OCI-LY7 (cell line): ENCODE results near the gene TSPAN13.

Source experiments
- CTCF ChIP-seq: fragments of 200-600 bp; sonication (generic); conservative IDR thresholded peaks from 2 replicates; pipeline ENCODE4 v1.5.1; 2014; ENCODE audit warnings: mild to moderate bottlenecking, antibody characterized with exemption, low read length, moderate library complexity, mixed read lengths
- EZH2phosphoT487 ChIP-seq: fragments of 200-600 bp; sonication (generic); IDR thresholded peaks from 2 replicates; pipeline ENCODE4 v1.6.1; 2018; ENCODE audit warnings: low read depth, borderline replicate concordance, mild to moderate bottlenecking, mixed run types, antibody characterized with exemption, low read length, moderate library complexity, mixed read lengths

DNA sequence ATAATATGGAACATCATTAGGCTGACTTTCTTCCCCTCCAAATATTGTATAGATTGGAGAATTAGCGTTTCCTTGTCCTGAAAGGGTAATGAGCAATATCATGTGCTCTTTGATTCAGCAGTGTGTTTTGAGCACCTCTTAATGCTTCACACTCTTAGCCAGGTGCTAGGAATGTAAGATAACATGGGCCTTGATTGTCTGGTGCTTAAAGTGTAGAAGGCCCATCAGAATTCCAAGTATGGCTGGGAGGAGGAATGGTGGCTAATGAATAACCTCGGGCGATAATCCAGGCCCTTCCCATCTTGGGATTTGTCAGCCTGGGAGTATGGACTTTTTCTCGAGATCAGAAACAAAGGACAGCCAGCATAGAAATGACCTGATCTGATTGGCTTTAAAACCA, 8.6 kb downstream of the TSPAN13 start:
- TF ChIP-seq CTCF (no peak), EZH2phosphoT487 (no peak)
